A673 (cell line): ENCODE results near the gene SMIM41.

Experiments used
- CTCF ChIP-seq: fragments of 300-800, 200-600 bp; sonication (generic); conservative IDR thresholded peaks from 2 replicates; pipeline ENCODE4 v1.5.1; 2017; ENCODE audit warnings: low read depth, mild to moderate bottlenecking, antibody characterized with exemption, low read length, moderate library complexity, mixed read lengths
- EZH2 ChIP-seq: fragments of 200-600 bp; sonication (generic); IDR thresholded peaks from 2 replicates; pipeline ENCODE4 v1.6.1; 2017; ENCODE audit warnings: borderline replicate concordance, low read depth, mild to moderate bottlenecking, mixed read lengths, antibody characterized with exemption, low read length; ENCODE audit not compliant: poor library complexity, severe bottlenecking

GRCh38 chr12:52059582-52060497 is 19.7 kb upstream of the SMIM41 start:
- no peak for TF ChIP-seq CTCF
- no peak for TF ChIP-seq EZH2
